GM12864 (cell line): Measurements from ENCODE around the gene TAOK1.

Source experiments
- DNase-seq: peaks from one replicate; pipeline ENCODE4 v3.0.0-alpha.2; 2011; ENCODE audit warnings: low read depth
- H3K4me3 ChIP-seq: 2 replicates; pipeline ENCODE4 v1.5.1; 2011; ENCODE audit warnings: mild to moderate bottlenecking, low read depth, low read length, control low read depth
- TF ChIP-seq, protein P1 (sequence below): IDR thresholded peaks from 2 replicates; pipeline ENCODE4 v1.5.1; 2011; ENCODE audit warnings: low read depth, mild to moderate bottlenecking, moderate library complexity, low read length, control low read depth, inconsistent platforms; ENCODE audit errors: missing control alignments

The TAOK1 gene

DNA sequence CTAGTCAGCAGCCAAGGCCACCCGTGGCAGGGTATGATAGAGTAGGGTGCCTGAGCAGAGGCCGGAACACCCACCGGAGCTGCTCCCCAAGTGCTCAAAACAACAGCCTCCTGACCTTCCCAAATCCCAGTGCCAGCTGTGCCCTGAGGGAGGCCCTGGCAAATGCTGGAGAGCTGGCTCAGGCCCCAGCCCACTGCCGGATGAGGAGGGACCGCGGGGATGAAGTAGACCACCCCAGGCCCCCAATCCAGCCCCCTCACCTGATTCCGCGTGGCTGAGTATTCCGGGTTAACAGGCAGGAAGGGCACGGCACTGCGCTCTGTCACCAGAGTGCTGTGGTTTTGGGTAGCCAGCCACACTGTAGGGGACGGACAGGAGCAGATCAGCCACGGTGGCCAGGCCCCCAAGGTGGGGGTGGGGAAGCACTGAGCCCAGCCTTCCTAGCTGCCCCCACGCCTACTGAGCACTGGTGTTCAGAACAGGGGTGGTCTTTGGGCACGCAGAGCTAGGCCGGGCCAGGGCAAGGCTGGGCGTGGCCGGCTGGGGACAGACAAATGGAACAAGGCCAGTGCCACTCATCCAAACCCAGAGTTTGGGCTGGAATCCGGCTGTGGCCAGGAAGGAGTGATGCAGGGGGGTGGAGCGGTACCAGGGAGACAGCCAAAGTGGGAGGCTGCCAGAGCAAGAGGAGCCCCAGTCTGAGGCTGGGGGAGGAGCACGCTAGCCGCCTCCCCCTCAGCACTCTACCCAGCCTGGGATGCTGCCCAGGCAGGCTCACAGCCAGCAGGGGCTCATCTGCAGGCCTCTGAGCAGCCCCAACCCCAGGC is 187.4 kb downstream of the TAOK1 start:
- H3K4me3 ChIP-seq: no peak overlapping the region
- TF ChIP-seq, protein P1, sequence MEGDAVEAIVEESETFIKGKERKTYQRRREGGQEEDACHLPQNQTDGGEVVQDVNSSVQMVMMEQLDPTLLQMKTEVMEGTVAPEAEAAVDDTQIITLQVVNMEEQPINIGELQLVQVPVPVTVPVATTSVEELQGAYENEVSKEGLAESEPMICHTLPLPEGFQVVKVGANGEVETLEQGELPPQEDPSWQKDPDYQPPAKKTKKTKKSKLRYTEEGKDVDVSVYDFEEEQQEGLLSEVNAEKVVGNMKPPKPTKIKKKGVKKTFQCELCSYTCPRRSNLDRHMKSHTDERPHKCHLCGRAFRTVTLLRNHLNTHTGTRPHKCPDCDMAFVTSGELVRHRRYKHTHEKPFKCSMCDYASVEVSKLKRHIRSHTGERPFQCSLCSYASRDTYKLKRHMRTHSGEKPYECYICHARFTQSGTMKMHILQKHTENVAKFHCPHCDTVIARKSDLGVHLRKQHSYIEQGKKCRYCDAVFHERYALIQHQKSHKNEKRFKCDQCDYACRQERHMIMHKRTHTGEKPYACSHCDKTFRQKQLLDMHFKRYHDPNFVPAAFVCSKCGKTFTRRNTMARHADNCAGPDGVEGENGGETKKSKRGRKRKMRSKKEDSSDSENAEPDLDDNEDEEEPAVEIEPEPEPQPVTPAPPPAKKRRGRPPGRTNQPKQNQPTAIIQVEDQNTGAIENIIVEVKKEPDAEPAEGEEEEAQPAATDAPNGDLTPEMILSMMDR: no peak
- DNase-seq: no peak

DNA sequence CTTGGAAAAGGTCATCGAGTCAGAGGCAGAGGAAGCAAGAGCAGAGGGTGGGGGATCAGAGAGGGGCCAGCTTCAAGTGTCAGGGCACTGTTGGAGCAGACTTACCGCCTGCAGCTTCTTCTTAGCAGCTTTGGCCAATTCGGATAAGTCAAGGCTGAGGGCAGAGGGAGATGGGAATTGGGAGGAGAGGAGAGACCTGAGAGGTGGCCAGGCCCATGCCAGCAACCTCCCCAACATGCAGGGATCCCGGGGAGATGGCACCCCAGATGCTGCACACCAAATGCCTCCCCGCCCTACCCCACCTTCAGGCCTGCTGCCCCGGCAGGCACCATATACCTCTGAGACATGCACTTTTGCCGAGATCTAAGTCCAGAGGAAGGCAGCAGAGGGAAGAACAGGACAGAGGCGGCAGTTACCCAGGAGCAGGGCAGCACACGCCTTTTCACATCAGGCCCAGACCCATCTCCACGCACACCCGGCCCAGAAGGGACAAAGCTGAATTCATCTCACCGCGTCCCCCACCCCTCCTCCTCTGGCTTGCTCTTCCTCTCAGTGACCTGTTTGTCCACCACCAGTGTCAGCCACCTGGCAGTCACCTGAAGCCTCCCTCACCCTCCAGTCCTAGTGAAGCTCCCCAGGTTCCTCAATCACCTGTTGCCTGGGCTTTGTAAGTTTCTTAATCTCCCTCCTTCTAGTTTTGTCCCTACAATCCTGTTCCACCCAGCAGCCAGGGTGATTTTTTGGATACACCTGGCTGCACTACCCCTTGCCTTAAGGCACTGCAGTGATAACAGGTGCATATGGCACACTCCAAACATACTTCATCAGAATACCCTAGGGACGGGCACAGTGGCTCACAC is 188.7 kb downstream of the TAOK1 start:
- H3K4me3 ChIP-seq: no peak overlapping the region
- DNase-seq: no peak
- TF ChIP-seq, protein P1: no peak

DNA sequence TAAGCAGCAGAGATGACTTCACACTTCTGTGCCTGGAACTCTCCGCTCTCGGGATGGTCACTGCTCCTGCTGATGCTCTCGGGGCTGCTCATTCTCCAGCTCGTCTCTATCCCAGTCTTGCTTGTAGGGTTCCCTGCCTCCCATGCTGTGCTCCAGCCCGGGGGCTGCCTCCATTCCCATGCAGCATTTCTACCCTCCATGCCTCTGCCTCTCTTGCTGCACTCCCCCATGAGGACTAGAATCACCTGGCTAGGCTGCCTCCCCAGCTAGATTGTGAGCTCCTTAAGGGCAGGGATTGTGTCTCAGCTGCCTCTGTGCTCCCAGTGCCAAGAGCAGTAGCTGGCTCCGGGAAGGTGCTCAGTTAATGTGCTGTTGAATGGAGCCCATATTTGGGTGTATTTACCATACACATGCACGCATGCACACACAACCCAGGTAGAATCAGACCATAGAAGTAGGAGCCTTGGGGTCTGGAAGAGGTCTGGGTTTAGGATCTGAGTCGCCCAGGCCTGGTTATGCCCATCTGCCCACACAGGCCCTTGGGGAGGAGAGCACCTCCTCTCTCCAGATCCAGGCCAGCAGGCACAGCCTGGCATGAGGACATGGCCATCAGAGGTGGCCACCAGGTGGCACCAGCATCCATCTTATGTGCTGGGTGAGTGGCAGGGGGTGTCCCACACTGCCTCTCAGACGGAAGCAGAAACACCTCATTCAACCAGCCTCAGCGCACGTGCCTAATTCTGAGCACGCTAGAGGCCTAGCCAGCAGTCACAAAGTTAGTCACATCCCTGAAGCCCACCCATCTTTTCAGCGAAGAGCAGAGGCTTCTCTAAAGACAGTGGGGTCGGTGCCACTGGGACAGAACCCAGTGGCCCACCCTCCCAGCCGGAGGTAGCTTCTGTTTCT is 190.0 kb downstream of the TAOK1 start:
- TF ChIP-seq, protein P1: peak; percentile 93
- H3K4me3 ChIP-seq: no peak overlapping the region
- DNase-seq: peak; percentile 64

DNA sequence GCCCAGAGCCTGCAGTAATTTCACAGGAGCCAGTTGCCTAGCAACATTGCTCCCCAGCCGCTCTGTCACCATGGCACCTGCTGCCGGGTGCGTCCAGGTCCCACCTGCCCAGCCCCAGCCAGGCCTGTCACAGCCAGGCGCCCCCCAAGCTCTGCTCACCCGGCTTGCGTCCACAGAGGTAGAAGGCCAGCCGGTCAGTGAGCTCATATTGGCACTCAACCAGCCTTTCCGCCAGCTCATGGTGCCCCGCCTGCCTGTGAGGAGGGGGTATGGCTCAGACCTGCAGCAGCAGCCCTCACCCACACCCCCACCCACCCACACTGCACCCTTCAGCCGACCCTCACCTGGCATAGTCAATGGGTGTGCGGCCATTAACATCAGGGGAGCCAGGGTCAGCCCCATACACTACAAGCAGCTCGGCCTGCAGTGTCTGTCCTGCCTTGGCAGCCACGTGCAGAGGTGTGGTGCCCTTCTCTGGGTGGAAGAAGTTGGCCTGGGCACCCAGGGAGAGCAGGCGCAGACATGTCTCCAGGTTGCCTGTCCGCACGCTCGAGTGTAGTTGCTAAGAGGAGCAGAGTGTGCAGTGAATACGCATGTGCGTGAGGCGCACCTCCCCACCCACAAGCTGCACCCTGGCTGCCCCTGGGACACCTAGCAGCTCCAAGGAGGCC is 191.6 kb downstream of the TAOK1 start:
- H3K4me3 ChIP-seq: no peak overlapping the region
- TF ChIP-seq, protein P1: no peak
- no peak for DNase-seq

DNA sequence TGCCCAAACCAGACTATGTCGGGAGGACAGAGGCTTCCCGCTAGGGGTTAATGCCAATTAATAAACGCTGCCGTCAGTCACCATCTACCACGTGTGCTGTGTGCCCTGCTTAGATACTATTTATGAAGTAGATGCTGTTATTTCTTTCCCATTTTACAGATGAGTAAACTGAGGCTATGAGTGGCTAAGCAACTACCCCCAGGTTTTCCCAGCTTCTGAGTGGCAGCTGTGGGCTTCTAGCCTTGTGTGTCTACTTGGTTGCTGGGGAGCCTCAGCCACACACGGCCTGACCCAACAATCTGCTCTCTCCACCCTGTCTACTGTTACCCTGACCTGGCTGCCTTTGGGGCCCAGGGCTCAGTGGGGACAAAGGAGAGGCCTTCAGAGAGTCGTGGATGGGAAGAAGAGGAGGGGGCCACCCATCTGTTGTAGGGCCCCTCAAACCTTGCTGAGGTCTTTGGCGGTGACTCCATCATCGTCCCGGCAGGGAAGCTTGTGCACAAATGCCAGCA is 192.1 kb downstream of the TAOK1 start:
- DNase-seq: no peak
- TF ChIP-seq, protein P1: no peak
- H3K4me3 ChIP-seq: no peak overlapping the region

DNA sequence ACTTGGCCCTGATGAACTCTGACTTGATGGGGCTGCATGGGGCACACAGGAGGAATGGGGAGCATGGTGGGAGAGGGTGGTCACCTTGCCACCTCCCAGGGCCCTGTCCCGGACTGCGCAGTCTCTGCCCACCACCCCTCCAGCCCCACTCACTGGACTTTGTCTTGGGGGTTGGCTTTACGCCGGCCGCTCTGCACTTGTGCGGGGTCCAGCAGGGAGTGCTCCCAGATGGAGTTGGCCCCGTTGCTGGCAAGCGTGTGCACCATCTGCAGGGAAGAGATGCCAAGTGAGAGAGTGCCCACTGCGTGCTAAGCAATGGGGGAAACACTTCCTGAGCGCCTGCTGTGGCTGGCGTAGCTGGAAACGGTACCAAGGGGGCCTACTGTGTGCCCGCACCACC is 192.6 kb downstream of the TAOK1 start:
- TF ChIP-seq, protein P1: no peak
- no peak overlapping the region for H3K4me3 ChIP-seq
- no peak for DNase-seq
